ENCODE measurements around the gene PSD.

PSD gene

GRCh38 chr10:102449321-102450123 is 30.9 kb upstream of the PSD start:
- peak; percentile 82 for DNase-seq

DNA sequence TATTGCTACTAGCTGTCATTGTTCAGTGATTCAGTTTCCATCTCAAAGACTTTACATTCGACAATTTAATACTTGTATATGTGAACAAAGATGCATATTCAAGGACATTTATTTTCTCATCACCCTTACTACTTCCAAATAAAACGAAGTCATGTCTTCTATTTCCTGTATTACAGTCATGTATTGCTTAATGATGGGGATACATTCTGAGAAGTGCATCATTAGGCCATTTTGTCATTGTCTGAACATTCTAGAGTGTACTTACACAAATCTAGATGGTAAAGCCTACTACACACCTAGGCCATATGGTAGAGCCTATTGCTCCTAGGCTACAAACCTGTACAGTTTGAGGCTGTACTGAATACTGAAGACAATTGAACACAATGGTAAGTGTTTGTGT is 26.3 kb upstream of the PSD start:
- in situ Hi-C loops (cut with MboI; ENCODE audit: low pct_unique_long_range_greater_than_20kb, low sequenced_read_pairs), result no loop called here

More at GRCh38 chr10:102449321-102450123, 30.9 kb upstream of the PSD start:
- in situ Hi-C loops (cut with MboI; ENCODE audit: low pct_unique_long_range_greater_than_20kb, low sequenced_read_pairs), result no loop called here

GRCh38 chr10:102438374-102438773 is 19.8 kb upstream of the PSD start:
- DNase-seq, result peak; percentile 24
- in situ Hi-C loops (cut with MboI; ENCODE audit: low pct_unique_long_range_greater_than_20kb, low sequenced_read_pairs), result no loop called here

More for the DNA sequence above, 26.3 kb upstream of the PSD start:
- no peak for DNase-seq

GRCh38 chr10:102437515-102437914 is 18.9 kb upstream of the PSD start:
- no peak for DNase-seq
- in situ Hi-C loops (cut with MboI; ENCODE audit: low pct_unique_long_range_greater_than_20kb, low sequenced_read_pairs), result no loop called here

GRCh38 chr10:102436312-102436711 is 17.7 kb upstream of the PSD start:
- DNase-seq, result no peak

DNA sequence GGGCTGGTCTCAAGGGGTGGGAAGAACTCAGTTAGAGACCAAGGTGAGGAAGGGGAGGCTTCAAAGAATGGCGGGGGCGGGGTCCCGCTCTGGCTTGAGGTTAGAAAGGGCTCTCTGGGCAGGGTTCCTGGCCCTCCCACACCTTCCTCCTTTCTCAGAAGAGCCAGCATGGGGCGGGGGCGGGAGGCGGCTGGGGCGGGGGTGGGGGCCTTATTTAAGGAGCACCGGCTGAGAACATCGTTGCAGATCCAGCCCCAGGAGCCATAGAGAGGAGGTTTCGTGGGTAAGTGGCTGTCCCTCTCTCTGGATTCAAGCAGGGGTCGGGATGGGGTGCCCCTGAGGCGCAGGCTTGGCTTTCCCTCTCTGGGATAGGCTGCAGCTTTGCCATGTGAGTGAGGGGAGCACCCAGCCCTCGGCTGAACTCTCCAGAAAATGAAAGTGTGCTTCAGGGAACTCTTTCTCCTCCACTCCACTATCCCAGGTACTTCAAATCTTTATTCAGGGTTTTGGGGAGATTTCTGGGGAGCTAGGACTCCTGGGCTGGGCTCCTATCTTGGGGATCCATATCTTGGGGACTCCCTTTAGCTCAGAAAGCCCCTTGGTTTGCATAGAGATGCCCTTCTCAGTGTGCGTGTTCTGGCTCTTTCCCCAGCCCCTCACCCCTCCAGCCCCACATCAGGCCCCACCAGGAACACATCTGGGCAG is 17.1 kb upstream of the PSD start:
- in situ Hi-C loops (cut with MboI; ENCODE audit: low pct_unique_long_range_greater_than_20kb, low sequenced_read_pairs), result no loop called here
- peak; percentile 92 for DNase-seq

More at GRCh38 chr10:102436312-102436711, 17.7 kb upstream of the PSD start:
- in situ Hi-C loops (cut with MboI; ENCODE audit: low pct_unique_long_range_greater_than_20kb, low sequenced_read_pairs), result no loop called here

GRCh38 chr10:102435133-102435497 is 16.5 kb upstream of the PSD start:
- DNase-seq, result no peak
- in situ Hi-C loops (cut with MboI; ENCODE audit: low pct_unique_long_range_greater_than_20kb, low sequenced_read_pairs), result no loop called here

DNA sequence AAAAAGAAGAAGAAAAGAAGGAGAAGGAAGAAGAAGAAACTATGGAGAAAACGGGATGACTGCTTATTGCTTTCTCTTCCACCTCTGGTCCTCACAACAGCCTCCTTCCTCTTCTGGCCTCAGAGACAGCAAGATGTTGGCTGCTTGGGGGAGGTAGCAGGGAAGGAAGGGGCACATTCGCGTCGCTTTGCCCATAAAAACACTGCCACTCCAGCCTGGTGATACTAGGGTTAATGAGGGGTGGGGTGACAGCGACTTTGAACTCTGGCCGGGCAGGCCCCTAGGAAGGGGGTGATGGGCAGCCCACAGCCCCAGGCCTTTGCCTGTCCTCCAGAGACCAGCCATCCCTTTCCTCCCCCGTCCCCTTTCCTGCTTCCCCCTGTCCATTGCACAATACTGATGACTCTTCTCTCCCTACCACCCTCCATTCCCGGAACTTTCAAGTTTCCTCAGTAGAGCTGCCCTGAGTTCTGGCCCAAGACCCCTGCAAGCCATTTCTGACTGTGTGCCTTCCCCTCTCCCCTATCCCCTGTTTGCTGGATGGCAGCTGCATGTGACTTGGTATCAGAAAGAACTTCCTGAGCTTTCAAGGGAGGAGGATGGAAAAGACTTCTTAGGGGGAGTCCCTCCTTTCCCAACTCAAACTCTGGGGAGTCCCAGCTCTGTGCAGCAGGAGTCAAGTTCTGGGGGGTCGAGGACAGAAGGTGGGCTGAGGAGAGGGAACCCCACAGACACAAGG is 16.0 kb upstream of the PSD start:
- DNase-seq, result peak; percentile 70

DNA sequence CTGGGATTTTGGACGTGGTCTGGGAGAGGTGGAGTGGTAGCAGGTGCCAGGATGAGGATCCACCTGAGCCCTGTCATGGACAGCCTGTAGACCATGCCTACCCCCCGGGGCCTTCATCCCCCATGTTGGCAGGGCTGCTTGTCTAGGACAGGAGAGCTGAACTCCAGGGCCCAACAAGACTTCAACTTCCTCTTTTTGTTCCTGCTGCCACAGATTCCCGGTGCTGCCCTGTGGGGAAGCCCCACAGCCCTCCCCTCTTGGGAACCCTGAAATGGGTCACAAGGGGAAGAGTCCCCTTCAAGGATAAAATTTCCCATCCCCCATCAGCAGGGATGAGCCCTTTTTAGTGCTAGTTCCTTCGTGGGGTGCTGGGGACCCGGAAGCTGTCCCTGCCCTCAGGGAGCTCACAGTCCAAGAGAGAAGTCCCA is 15.0 kb upstream of the PSD start:
- peak; percentile 75 for DNase-seq
- in situ Hi-C loops (cut with MboI; ENCODE audit: low pct_unique_long_range_greater_than_20kb, low sequenced_read_pairs), result no loop called here

More for the DNA sequence above, 16.0 kb upstream of the PSD start:
- in situ Hi-C loops (cut with MboI; ENCODE audit: low pct_unique_long_range_greater_than_20kb, low sequenced_read_pairs), result no loop called here

- DNase-seq, result peak; percentile 99
- in situ Hi-C loops (cut with MboI; ENCODE audit: low pct_unique_long_range_greater_than_20kb, low sequenced_read_pairs), result no loop called here
Observed at GRCh38 chr10:102432162-102432950, 13.8 kb upstream of the PSD start, which contains the start of gene CUEDC2. CUEDC2 (minus strand) TSS chr10:102432574; CDS start chr10:102425188, 7,386 bp downstream.

GRCh38 chr10:102431452-102432124 is 13.0 kb upstream of the PSD start:
- in situ Hi-C loops (cut with MboI; ENCODE audit: low pct_unique_long_range_greater_than_20kb, low sequenced_read_pairs), result no loop called here
- DNase-seq, result peak; percentile 40

GRCh38 chr10:102429468-102429867 is 10.9 kb upstream of the PSD start:
- in situ Hi-C loops (cut with MboI; ENCODE audit: low pct_unique_long_range_greater_than_20kb, low sequenced_read_pairs), result no loop called here
- no peak for DNase-seq

- in situ Hi-C loops (cut with MboI; ENCODE audit: low pct_unique_long_range_greater_than_20kb, low sequenced_read_pairs), result no loop called here
- no peak for DNase-seq
Observed at GRCh38 chr10:102426803-102427287, 8.3 kb upstream of the PSD start.

DNA sequence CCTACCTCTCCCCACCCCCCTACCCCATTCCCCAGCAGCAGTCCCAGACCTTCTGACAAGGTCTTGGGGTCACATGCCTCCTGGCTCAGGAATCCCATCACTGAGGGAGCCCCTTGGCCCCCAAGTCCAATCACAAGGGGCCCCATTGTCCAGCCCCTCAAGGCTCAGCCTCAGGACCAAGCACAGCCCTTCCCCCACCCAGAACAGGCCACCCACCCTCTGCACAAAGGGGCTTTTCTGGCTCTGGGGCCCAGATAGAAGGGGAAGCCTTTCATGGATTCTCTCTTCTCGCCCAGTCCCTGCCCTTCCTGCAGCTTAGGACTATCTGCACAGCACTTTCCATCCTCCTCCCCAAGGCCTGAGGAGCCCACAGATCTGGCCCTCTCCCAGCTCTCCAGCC is 6.9 kb upstream of the PSD start:
- in situ Hi-C loops (cut with MboI; ENCODE audit: low pct_unique_long_range_greater_than_20kb, low sequenced_read_pairs), result no loop called here

DNA sequence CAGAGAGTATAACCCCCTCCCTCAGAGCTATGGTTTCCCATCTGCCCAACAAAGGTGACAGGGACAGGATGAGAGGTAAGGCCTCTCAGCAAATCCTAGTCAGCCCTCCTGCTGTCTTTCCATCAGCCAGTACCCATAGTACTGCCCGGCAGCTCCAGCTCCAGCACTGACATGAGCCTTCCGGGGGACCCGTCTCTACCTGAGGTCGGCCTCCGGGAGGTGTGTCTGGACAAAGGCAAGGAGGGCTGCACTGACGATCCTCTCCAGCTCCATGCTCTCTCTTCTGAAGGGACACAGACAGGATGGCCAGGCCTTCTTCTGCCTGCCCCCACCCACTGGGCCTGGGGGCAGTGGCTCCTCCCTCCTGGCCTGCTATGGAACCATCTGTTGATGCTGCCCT is 6.3 kb upstream of the PSD start:
- in situ Hi-C loops (cut with MboI; ENCODE audit: low pct_unique_long_range_greater_than_20kb, low sequenced_read_pairs), result no loop called here
- DNase-seq, result no peak

More for the DNA sequence above, 6.9 kb upstream of the PSD start:
- DNase-seq, result no peak

DNA sequence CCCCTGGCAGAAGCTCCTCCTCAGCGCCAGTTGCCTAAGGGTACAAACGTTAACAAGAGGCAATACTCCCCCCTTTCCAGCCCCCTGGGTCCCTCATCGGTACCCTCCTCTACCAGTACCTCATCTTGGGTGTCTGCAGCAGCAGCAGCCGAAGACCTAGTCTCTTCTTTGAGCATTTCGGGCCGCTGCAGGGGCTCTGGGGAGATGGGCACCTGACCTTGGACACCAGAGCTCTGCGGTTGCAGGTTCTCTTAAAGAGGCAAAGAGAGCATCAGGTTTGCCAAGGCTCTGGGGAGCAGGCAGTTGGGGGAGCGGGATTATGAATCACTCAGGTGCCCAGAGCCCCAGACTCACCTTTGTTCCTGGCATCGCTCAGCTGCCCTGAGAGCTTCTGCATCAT is 5.6 kb upstream of the PSD start:
- no peak for DNase-seq
- in situ Hi-C loops (cut with MboI; ENCODE audit: low pct_unique_long_range_greater_than_20kb, low sequenced_read_pairs), result no loop called here

DNA sequence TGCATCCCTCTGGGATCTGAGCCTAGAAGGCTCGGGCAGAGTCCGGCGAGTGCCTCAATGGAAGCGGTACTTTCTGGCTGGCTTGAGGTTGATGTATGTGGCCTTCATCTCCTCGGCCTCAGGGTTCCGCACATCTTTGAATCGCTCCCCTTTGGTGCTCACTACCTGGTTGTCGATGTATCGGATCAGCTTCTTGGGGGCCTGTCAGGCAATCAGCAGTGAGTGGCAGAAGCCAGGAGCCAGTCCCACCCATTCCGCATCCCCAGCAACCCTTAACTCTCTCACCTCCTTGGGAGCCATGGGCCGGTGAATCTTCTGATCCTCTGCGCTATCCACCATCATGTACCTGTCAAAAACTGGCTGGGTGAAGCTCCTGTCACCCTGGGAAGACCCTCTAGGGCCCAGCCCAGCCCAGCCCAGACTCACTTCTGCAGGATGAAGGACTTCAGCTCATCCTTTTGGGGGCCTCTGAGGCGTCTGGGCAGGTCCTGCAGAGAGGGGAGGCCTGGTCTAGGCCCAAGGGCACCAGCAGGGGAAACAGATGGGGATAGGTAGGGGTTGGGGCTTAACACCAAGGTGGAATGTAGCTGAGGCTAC is 4.9 kb upstream of the PSD start:
- DNase-seq, result no peak
- in situ Hi-C loops (cut with MboI; ENCODE audit: low pct_unique_long_range_greater_than_20kb, low sequenced_read_pairs), result no loop called here

- in situ Hi-C loops (cut with MboI; ENCODE audit: low pct_unique_long_range_greater_than_20kb, low sequenced_read_pairs), result no loop called here
- DNase-seq, result peak; percentile 75
Observed at GRCh38 chr10:102422545-102423129, 4.1 kb upstream of the PSD start.

All from KBM-7 (cell line).